Brain microvascular endothelial cell (primary cell): ENCODE results near the gene ANKDD1B.

Experiments used
- DNase-seq: peaks from one replicate; pipeline ENCODE4 v3.0.0-alpha.2; 2020
- H3K27ac ChIP-seq: fragments of 250-450 bp; sonication (Bioruptor Pico); 2 replicates; pipeline ENCODE4 v1.5.1; 2020; ENCODE audit warnings: mild to moderate bottlenecking, moderate library complexity
- H3K27me3 ChIP-seq: fragments of 250-450 bp; sonication (Bioruptor Pico); replicated peaks from 2 replicates; pipeline ENCODE4 v1.5.1; 2020; ENCODE audit warnings: mild to moderate bottlenecking
- H3K36me3 ChIP-seq: fragments of 250-450 bp; sonication (Bioruptor Pico); replicated peaks from 2 replicates; pipeline ENCODE4 v1.5.1; 2020; ENCODE audit warnings: mild to moderate bottlenecking
- H3K4me3 ChIP-seq: 2 replicates; pipeline ENCODE4 v1.5.1; 2011; ENCODE audit warnings: low read depth, mild to moderate bottlenecking, control low read depth, low read length, moderate library complexity
- CTCF ChIP-seq: IDR thresholded peaks from 2 replicates; pipeline ENCODE4 v1.5.1; 2011; ENCODE audit warnings: low read depth, mild to moderate bottlenecking, moderate library complexity, low read length, control low read depth, inconsistent platforms; ENCODE audit errors: missing control alignments
- in situ Hi-C: cut with HindIII; loops from 2 replicates; pipeline ENCODE4 v1.10.0; 2017; ENCODE audit warnings: low sequenced_read_pairs, low pct_ligation_motif_present

The ANKDD1B gene

GRCh38 chr5:75707911-75708509, 96.8 kb downstream of the ANKDD1B start:
- peak; percentile 25 for DNase-seq
- in situ Hi-C loops: no loop called here
- peaks cover 7% of the 10 kb centered on the region for H3K36me3 ChIP-seq
- H3K27ac ChIP-seq: no peak overlapping the region
- H3K27me3 ChIP-seq: no peaks in the 10 kb centered on the region
- H3K4me3 ChIP-seq: no peak overlapping the region
- TF ChIP-seq CTCF: no peak

- H3K4me3 ChIP-seq: no peak overlapping the region
- H3K27ac ChIP-seq: no peak overlapping the region
- no peak for DNase-seq
- no peaks in the 10 kb centered on the region for H3K27me3 ChIP-seq
- TF ChIP-seq CTCF: no peak
- no peaks in the 10 kb centered on the region for H3K36me3 ChIP-seq
- in situ Hi-C loops: no loop called here
Measured at GRCh38 chr5:75710637-75711036, 99.4 kb downstream of the ANKDD1B start.

- in situ Hi-C loops: no loop called here
- H3K27ac ChIP-seq: no peak overlapping the region
- no peaks in the 10 kb centered on the region for H3K36me3 ChIP-seq
- no peak for TF ChIP-seq CTCF
- no peaks in the 10 kb centered on the region for H3K27me3 ChIP-seq
- H3K4me3 ChIP-seq: no peak overlapping the region
- DNase-seq: no peak
Measured at GRCh38 chr5:75711151-75711550, 99.9 kb downstream of the ANKDD1B start.

- Histone ChIP-seq H3K27me3 (no peaks in the 10 kb centered on the region), H3K36me3 (no peaks in the 10 kb centered on the region), H3K27ac (no peak overlapping the region), H3K4me3 (no peak overlapping the region)
- in situ Hi-C loops: no loop called here
- TF ChIP-seq CTCF: no peak
- no peak for DNase-seq
Measured at GRCh38 chr5:75712091-75712490, 100.8 kb downstream of the ANKDD1B start.

- Histone ChIP-seq H3K27me3 (no peaks in the 10 kb centered on the region), H3K27ac (peak overlapping the region; percentile 74), H3K4me3 (peak overlapping the region; percentile 98), H3K36me3 (no peaks in the 10 kb centered on the region)
- TF ChIP-seq CTCF: no peak
- DNase-seq: no peak
- in situ Hi-C loops: no loop called here
Measured at GRCh38 chr5:75716715-75717081, 105.4 kb downstream of the ANKDD1B start.

- Histone ChIP-seq H3K27me3 (no peaks in the 10 kb centered on the region), H3K36me3 (no peaks in the 10 kb centered on the region), H3K27ac (peak within 1 kb of the TSS; percentile 74), H3K4me3 (peak within 1 kb of the TSS; percentile 98)
- in situ Hi-C loops: no loop called here
- peak; percentile 96 for DNase-seq
- no peak for TF ChIP-seq CTCF
Measured at GRCh38 chr5:75717082-75717922, 106.0 kb downstream of the ANKDD1B start, which contains the start of gene POC5. Gene POC5 (minus strand): TSS chr5:75717437. CDS start chr5:75712937, 4,500 bp downstream.
